SK-N-MC (cell line): ENCODE data around the gene CSTPP1.

Experiments
- EZH2 ChIP-seq: fragments of 200-600 bp; sonication (generic); IDR thresholded peaks from one replicate; pipeline ENCODE4 v1.6.1; 2017; ENCODE audit warnings: antibody characterized with exemption
- POLR2AphosphoS5 ChIP-seq: IDR thresholded peaks from 2 replicates; pipeline ENCODE4 v1.6.1; 2012; ENCODE audit warnings: mild to moderate bottlenecking, low read depth, low read length, borderline replicate concordance

DNA sequence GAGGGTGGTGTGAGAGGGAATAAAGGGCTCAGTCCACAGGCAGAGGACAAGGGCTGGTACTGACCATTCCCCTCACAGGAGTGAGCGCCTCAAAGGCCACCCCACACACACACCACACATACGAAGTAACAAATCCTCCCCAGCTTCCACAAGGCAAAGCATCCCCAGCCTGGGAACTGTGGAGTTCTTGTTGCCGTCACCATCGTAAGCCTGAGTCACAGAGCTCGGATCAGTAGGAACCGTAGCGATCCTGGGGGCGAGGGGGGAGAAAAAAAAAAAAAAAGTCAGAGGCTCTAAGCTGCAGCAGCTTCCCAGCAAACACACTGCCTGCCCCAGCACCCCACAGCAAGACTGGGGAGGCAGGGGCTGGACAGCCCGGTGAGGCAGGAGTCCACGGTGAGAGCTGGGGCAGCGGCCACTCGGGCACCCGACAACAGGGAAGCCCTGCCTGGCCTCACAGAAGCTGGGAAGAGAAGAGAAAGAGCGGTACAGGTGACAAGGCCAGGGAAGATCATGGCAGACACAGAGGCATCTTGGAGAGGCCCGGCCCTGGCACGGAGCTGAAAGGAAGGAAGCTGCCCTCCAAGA is 228.8 kb downstream of the CSTPP1 start:
- TF ChIP-seq POLR2AphosphoS5 (peak; percentile 3; the same call in 1 of the 2 replicates), EZH2 (no peak)
